GM23338 (cell line): Measurements from ENCODE around the gene MAN1B1. TPM values are rescaled to one million over a fixed set of nuclear protein-coding genes. Genes with fewer than 3 reads are reported as not detected.

Experiments used
- ATAC-seq: fragments of 200-7000 bp; cut with Tn5 transposase; 3 replicates; pipeline ENCODE4 v1.9.1; 2020
- DNase-seq: peaks from one replicate; pipeline ENCODE4 v3.0.0-alpha.2; 2015; ENCODE audit warnings: low spot score
- H2AFZ ChIP-seq: fragments of 200-600 bp; sonication (generic); 2 replicates; pipeline ENCODE4 v1.8.0; 2016; ENCODE audit warnings: antibody characterized with exemption, mild to moderate bottlenecking, moderate library complexity
- H3F3A ChIP-seq: fragments of 200-600 bp; sonication (generic); replicated peaks from 2 replicates; pipeline ENCODE4 v1.8.0; 2017; ENCODE audit warnings: antibody characterized with exemption, mixed run types, low read depth
- H3K27ac ChIP-seq: fragments of 200-600 bp; sonication (generic); 2 replicates; pipeline ENCODE4 v1.6.1; 2016; ENCODE audit warnings: low read depth
- H3K27me3 ChIP-seq: fragments of 200-600 bp; sonication (generic); 2 replicates; pipeline ENCODE4 v1.8.0; 2016; ENCODE audit warnings: mild to moderate bottlenecking, mixed run types, moderate library complexity; ENCODE audit not compliant: insufficient read depth
- H3K36me3 ChIP-seq: fragments of 200-600 bp; sonication (generic); 2 replicates; pipeline ENCODE4 v1.8.0; 2016; ENCODE audit warnings: mild to moderate bottlenecking; ENCODE audit not compliant: insufficient read depth
- H3K4me1 ChIP-seq: fragments of 200-600 bp; sonication (generic); 2 replicates; pipeline ENCODE4 v1.8.0; 2016; ENCODE audit warnings: mild to moderate bottlenecking, moderate library complexity; ENCODE audit not compliant: insufficient read depth
- H3K4me2 ChIP-seq: fragments of 200-600 bp; sonication (generic); 2 replicates; pipeline ENCODE4 v1.7.1; 2017; ENCODE audit warnings: mixed run types
- H3K4me3 ChIP-seq: fragments of 200-600 bp; sonication (generic); 2 replicates; pipeline ENCODE4 v1.6.1; 2016; ENCODE audit warnings: mixed run types
- H3K79me2 ChIP-seq: fragments of 200-600 bp; sonication (generic); replicated peaks from 2 replicates; pipeline ENCODE4 v1.8.0; 2017; ENCODE audit warnings: mild to moderate bottlenecking; ENCODE audit not compliant: insufficient read depth
- H3K9me2 ChIP-seq: fragments of 200-600 bp; sonication (generic); 2 replicates; pipeline ENCODE4 v1.8.0; 2017; ENCODE audit not compliant: insufficient read depth
- H4K20me1 ChIP-seq: fragments of 200-600 bp; sonication (generic); replicated peaks from 2 replicates; pipeline ENCODE4 v1.8.0; 2017; ENCODE audit warnings: mild to moderate bottlenecking; ENCODE audit not compliant: insufficient read depth
- H3K27ac Mint-ChIP-seq: 2 replicates; pipeline ENCODE4 v1.8.0; 2020; ENCODE audit warnings: inconsistent platforms, mild to moderate bottlenecking, moderate library complexity, mixed read lengths
- H3K27me3 Mint-ChIP-seq: 3 replicates; pipeline ENCODE4 v1.8.0; 2022; ENCODE audit warnings: low read depth, mild to moderate bottlenecking, moderate library complexity, mixed read lengths, inconsistent platforms; ENCODE audit not compliant: insufficient read depth, poor library complexity
- H3K36me3 Mint-ChIP-seq: 3 replicates; pipeline ENCODE4 v1.8.0; 2021; ENCODE audit warnings: low read depth, mild to moderate bottlenecking, inconsistent platforms, moderate library complexity, mixed read lengths
- H3K4me1 Mint-ChIP-seq: 3 replicates; pipeline ENCODE4 v1.8.0; 2020; ENCODE audit warnings: mild to moderate bottlenecking, inconsistent platforms, mixed read lengths
- H3K4me3 Mint-ChIP-seq: 3 replicates; pipeline ENCODE4 v1.8.0; 2021; ENCODE audit warnings: moderate library complexity, mild to moderate bottlenecking, inconsistent platforms, mixed read lengths
- H3K9me3 Mint-ChIP-seq: 3 replicates; pipeline ENCODE4 v1.8.0; 2020; ENCODE audit warnings: moderate library complexity, mild to moderate bottlenecking, inconsistent platforms, mixed read lengths
- EZH2 ChIP-seq: fragments of 200-600 bp; sonication (generic); IDR thresholded peaks from one replicate; pipeline ENCODE4 v1.8.0; 2017; ENCODE audit warnings: antibody characterized with exemption, mild to moderate bottlenecking, low read depth; ENCODE audit not compliant: unreplicated experiment
- EZH2phosphoT487 ChIP-seq: fragments of 200-600 bp; sonication (generic); IDR thresholded peaks from one replicate; pipeline ENCODE4 v1.8.1; 2018; ENCODE audit warnings: antibody characterized with exemption; ENCODE audit not compliant: unreplicated experiment
- JUNB ChIP-seq: IDR thresholded peaks from one replicate; pipeline ENCODE4 v1.6.1; 2016; ENCODE audit warnings: antibody characterized with exemption; ENCODE audit not compliant: unreplicated experiment
- NANOG ChIP-seq: IDR thresholded peaks from 2 replicates; pipeline ENCODE4 v1.6.1; 2016; ENCODE audit warnings: antibody characterized with exemption, borderline replicate concordance
- POLR2AphosphoS5 ChIP-seq: IDR thresholded peaks from 2 replicates; pipeline ENCODE4 v1.6.1; 2016; ENCODE audit warnings: antibody characterized with exemption, low read depth
- STAT1 ChIP-seq: IDR thresholded peaks from one replicate; pipeline ENCODE4 v1.6.1; 2016; ENCODE audit warnings: antibody characterized with exemption; ENCODE audit not compliant: unreplicated experiment
- polyA plus RNA-seq: library from polyadenylated mRNA; unstranded; fragments of >200 nt; fragmentation: Nextera tagmentation; extraction: Ambion mirVana; gene quantifications from 2 replicates; pipeline ENCODE4 v1.2.1, GENCODE V29; 2016
- total RNA-seq: library from RNA; depleted of rRNA; stranded (reverse); fragments of >200 nt; shearing (Covaris generic); gene quantifications from 2 replicates; pipeline ENCODE4 v1.2.3, GENCODE V29; 2014
- TF ChIP-seq, protein P1 (sequence below): fragments of 250-450 bp; sonication (Bioruptor Pico); IDR thresholded peaks from 2 replicates; pipeline ENCODE4 v1.5.0; 2020; ENCODE audit warnings: mild to moderate bottlenecking, moderate library complexity
- TF ChIP-seq, protein P2 (sequence below): IDR thresholded peaks from one replicate; pipeline ENCODE4 v1.6.1; 2018; ENCODE audit warnings: antibody characterized with exemption; ENCODE audit not compliant: unreplicated experiment
- TF ChIP-seq, protein P3 (sequence below), 2 experiments: fragments of 200-600 bp in 1 of 2; sonication (generic) in 1 of 2; conservative IDR thresholded peaks; 2 replicates each; pipeline versions ENCODE4 v1.5.1 to v1.6.1; 2016 to 2017; ENCODE audit warnings: antibody characterized with exemption in 2 of 2, low read depth in 2 of 2, mild to moderate bottlenecking in 2 of 2, moderate library complexity in 1 of 2
- TF ChIP-seq, protein P4 (sequence below): IDR thresholded peaks from 2 replicates; pipeline ENCODE4 v1.6.1; 2016; ENCODE audit warnings: antibody characterized with exemption

Gene MAN1B1
- total and polyA plus RNA-seq, 2 experiments from 2014 or later: 15.7 to 39.9 TPM

DNA sequence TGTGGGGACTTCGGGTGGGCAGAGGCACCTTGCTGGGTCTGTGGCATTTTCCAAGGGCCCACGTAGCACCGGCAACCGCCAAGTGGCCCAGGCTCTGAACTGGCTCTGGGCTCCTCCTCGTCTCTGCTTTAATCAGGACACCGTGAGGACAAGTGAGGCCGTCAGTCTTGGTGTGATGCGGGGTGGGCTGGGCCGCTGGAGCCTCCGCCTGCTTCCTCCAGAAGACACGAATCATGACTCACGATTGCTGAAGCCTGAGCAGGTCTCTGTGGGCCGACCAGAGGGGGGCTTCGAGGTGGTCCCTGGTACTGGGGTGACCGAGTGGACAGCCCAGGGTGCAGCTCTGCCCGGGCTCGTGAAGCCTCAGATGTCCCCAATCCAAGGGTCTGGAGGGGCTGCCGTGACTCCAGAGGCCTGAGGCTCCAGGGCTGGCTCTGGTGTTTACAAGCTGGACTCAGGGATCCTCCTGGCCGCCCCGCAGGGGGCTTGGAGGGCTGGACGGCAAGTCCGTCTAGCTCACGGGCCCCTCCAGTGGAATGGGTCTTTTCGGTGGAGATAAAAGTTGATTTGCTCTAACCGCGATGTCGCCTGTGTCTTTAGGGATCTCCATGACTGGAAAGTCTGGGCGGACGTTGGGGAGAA is 21.9 kb downstream of the MAN1B1 start (continued):
- TF ChIP-seq, protein P1, sequence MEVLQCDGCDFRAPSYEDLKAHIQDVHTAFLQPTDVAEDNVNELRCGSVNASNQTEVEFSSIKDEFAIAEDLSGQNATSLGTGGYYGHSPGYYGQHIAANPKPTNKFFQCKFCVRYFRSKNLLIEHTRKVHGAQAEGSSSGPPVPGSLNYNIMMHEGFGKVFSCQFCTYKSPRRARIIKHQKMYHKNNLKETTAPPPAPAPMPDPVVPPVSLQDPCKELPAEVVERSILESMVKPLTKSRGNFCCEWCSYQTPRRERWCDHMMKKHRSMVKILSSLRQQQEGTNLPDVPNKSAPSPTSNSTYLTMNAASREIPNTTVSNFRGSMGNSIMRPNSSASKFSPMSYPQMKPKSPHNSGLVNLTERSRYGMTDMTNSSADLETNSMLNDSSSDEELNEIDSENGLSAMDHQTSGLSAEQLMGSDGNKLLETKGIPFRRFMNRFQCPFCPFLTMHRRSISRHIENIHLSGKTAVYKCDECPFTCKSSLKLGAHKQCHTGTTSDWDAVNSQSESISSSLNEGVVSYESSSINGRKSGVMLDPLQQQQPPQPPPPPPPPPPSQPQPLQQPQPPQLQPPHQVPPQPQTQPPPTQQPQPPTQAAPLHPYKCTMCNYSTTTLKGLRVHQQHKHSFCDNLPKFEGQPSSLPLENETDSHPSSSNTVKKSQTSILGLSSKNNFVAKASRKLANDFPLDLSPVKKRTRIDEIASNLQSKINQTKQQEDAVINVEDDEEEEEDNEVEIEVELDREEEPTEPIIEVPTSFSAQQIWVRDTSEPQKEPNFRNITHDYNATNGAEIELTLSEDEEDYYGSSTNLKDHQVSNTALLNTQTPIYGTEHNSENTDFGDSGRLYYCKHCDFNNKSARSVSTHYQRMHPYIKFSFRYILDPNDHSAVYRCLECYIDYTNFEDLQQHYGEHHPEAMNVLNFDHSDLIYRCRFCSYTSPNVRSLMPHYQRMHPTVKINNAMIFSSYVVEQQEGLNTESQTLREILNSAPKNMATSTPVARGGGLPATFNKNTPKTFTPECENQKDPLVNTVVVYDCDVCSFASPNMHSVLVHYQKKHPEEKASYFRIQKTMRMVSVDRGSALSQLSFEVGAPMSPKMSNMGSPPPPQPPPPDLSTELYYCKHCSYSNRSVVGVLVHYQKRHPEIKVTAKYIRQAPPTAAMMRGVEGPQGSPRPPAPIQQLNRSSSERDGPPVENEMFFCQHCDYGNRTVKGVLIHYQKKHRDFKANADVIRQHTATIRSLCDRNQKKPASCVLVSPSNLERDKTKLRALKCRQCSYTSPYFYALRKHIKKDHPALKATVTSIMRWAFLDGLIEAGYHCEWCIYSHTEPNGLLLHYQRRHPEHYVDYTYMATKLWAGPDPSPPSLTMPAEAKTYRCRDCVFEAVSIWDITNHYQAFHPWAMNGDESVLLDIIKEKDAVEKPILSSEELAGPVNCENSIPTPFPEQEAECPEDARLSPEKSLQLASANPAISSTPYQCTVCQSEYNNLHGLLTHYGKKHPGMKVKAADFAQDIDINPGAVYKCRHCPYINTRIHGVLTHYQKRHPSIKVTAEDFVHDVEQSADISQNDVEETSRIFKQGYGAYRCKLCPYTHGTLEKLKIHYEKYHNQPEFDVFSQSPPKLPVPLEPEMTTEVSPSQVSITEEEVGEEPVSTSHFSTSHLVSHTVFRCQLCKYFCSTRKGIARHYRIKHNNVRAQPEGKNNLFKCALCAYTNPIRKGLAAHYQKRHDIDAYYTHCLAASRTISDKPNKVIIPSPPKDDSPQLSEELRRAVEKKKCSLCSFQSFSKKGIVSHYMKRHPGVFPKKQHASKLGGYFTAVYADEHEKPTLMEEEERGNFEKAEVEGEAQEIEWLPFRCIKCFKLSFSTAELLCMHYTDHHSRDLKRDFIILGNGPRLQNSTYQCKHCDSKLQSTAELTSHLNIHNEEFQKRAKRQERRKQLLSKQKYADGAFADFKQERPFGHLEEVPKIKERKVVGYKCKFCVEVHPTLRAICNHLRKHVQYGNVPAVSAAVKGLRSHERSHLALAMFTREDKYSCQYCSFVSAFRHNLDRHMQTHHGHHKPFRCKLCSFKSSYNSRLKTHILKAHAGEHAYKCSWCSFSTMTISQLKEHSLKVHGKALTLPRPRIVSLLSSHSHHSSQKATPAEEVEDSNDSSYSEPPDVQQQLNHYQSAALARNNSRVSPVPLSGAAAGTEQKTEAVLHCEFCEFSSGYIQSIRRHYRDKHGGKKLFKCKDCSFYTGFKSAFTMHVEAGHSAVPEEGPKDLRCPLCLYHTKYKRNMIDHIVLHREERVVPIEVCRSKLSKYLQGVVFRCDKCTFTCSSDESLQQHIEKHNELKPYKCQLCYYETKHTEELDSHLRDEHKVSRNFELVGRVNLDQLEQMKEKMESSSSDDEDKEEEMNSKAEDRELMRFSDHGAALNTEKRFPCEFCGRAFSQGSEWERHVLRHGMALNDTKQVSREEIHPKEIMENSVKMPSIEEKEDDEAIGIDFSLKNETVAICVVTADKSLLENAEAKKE: no peak
- TF ChIP-seq JUNB (no peak), POLR2AphosphoS5 (no peak)

DNA sequence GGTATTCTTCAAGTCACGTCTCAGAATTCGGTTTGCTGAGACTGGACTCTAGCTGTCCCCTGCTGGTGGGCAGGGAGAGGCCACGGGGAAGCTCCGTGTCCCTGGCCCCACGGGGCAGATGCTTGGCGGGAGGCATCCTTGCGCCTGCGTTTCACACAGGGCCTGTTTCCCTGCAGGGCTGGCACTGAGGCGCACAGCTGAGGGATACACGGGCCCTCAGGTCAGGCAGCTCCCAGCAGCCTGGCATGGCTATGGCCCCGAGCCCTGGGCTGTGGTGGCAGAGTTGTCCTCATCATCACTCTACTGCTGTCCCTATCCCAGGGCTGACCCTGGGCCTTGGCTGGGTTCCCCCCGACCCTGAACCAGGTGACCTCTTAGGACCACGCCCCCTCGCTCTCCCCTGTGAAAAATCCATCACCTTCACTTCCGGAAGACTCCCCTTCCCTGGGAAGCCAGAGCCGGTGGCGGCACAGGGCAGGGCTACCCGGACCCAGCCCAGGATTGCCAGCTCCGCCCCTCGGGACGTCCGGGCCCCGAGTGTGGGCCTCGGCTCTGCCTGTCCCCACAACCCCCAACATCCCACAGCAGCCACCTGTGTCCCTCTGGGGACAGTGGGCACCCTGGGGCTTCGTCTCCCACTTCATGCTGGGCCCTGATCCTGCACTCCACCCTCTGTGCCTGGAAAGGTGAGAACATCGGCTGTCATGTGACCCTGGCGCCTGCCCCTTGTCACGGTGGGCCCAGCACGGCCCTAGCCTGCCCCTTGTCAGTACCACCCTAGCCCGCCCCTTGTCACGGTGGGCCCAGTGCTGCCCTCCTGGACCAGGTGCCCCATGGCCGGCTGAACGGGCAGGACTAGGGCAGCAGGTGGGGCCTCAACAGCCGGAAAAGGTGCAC is 22.7 kb downstream of the MAN1B1 start:
- peaks cover 17% of the 10 kb centered on the region for H3K27me3 ChIP-seq
- no peak overlapping the region for H3K4me2 ChIP-seq
- Mint-ChIP-seq H3K4me3 (no peak overlapping the region), H3K4me1 (no peaks in the 10 kb centered on the region), H3K9me3 (no peaks in the 10 kb centered on the region), H3K36me3 (peaks cover 10% of the 10 kb centered on the region; the same call in 2 of the 3 replicates), H3K27me3 (peaks cover 12% of the 10 kb centered on the region), H3K27ac (no peak overlapping the region)
- no peak overlapping the region for H3K27ac ChIP-seq
- no peaks in the 10 kb centered on the region for H3K79me2 ChIP-seq
- H2AFZ ChIP-seq: no peak overlapping the region
- H4K20me1 ChIP-seq: no peaks in the 10 kb centered on the region; the same call in 1 of the 2 replicates
- no peak for ATAC-seq
- H3F3A ChIP-seq: no peaks in the 10 kb centered on the region
- H3K4me1 ChIP-seq: no peaks in the 10 kb centered on the region
- no peaks in the 10 kb centered on the region for H3K36me3 ChIP-seq
- H3K4me3 ChIP-seq: no peak overlapping the region
- no peak for DNase-seq
- H3K9me2 ChIP-seq: no peaks in the 10 kb centered on the region
- TF ChIP-seq, protein P2, sequence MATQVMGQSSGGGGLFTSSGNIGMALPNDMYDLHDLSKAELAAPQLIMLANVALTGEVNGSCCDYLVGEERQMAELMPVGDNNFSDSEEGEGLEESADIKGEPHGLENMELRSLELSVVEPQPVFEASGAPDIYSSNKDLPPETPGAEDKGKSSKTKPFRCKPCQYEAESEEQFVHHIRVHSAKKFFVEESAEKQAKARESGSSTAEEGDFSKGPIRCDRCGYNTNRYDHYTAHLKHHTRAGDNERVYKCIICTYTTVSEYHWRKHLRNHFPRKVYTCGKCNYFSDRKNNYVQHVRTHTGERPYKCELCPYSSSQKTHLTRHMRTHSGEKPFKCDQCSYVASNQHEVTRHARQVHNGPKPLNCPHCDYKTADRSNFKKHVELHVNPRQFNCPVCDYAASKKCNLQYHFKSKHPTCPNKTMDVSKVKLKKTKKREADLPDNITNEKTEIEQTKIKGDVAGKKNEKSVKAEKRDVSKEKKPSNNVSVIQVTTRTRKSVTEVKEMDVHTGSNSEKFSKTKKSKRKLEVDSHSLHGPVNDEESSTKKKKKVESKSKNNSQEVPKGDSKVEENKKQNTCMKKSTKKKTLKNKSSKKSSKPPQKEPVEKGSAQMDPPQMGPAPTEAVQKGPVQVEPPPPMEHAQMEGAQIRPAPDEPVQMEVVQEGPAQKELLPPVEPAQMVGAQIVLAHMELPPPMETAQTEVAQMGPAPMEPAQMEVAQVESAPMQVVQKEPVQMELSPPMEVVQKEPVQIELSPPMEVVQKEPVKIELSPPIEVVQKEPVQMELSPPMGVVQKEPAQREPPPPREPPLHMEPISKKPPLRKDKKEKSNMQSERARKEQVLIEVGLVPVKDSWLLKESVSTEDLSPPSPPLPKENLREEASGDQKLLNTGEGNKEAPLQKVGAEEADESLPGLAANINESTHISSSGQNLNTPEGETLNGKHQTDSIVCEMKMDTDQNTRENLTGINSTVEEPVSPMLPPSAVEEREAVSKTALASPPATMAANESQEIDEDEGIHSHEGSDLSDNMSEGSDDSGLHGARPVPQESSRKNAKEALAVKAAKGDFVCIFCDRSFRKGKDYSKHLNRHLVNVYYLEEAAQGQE: no peak
- TF ChIP-seq POLR2AphosphoS5: no peak
- no peak for TF ChIP-seq NANOG
- TF ChIP-seq, protein P3, sequence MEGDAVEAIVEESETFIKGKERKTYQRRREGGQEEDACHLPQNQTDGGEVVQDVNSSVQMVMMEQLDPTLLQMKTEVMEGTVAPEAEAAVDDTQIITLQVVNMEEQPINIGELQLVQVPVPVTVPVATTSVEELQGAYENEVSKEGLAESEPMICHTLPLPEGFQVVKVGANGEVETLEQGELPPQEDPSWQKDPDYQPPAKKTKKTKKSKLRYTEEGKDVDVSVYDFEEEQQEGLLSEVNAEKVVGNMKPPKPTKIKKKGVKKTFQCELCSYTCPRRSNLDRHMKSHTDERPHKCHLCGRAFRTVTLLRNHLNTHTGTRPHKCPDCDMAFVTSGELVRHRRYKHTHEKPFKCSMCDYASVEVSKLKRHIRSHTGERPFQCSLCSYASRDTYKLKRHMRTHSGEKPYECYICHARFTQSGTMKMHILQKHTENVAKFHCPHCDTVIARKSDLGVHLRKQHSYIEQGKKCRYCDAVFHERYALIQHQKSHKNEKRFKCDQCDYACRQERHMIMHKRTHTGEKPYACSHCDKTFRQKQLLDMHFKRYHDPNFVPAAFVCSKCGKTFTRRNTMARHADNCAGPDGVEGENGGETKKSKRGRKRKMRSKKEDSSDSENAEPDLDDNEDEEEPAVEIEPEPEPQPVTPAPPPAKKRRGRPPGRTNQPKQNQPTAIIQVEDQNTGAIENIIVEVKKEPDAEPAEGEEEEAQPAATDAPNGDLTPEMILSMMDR (conservative IDR thresholded peaks at IDR 0.05; ENCODE audit: low read depth in 2 of 2): no peak
- no peak for TF ChIP-seq EZH2
- TF ChIP-seq EZH2phosphoT487: no peak
- TF ChIP-seq JUNB: no peak
- no peak for TF ChIP-seq STAT1
- TF ChIP-seq, protein P4, sequence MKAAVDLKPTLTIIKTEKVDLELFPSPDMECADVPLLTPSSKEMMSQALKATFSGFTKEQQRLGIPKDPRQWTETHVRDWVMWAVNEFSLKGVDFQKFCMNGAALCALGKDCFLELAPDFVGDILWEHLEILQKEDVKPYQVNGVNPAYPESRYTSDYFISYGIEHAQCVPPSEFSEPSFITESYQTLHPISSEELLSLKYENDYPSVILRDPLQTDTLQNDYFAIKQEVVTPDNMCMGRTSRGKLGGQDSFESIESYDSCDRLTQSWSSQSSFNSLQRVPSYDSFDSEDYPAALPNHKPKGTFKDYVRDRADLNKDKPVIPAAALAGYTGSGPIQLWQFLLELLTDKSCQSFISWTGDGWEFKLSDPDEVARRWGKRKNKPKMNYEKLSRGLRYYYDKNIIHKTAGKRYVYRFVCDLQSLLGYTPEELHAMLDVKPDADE: no peak
